Neuronal stem cell (in vitro differentiated cells): ENCODE data around the gene ATXN7L3.

ENCODE experiments used
- DNase-seq: peaks from one replicate; pipeline ENCODE4 v3.0.0-alpha.2; 2013; ENCODE audit warnings: low spot score
- H2AFZ ChIP-seq: one replicate; pipeline ENCODE4 v1.6.1; 2013; ENCODE audit warnings: mild to moderate bottlenecking, low read length, inconsistent platforms
- H2AK5ac ChIP-seq: 2 replicates; pipeline ENCODE4 v1.6.1; 2013; ENCODE audit warnings: low read depth, mild to moderate bottlenecking, inconsistent platforms, low read length, moderate library complexity, mixed read lengths
- H2BK120ac ChIP-seq: 2 replicates; pipeline ENCODE4 v1.6.1; 2013; ENCODE audit warnings: low read depth, mild to moderate bottlenecking, inconsistent platforms, low read length, moderate library complexity, mixed read lengths
- H2BK12ac ChIP-seq: one replicate; pipeline ENCODE4 v1.6.1; 2013; ENCODE audit warnings: low read length, inconsistent platforms
- H2BK15ac ChIP-seq: 2 replicates; pipeline ENCODE4 v1.6.1; 2013; ENCODE audit warnings: mild to moderate bottlenecking, low read length, inconsistent platforms, mixed read lengths
- H2BK5ac ChIP-seq: one replicate; pipeline ENCODE4 v1.6.1; 2013; ENCODE audit warnings: inconsistent platforms, mild to moderate bottlenecking, low read length, moderate library complexity
- H3K14ac ChIP-seq: one replicate; pipeline ENCODE4 v1.6.1; 2013; ENCODE audit warnings: low read length, inconsistent platforms
- H3K18ac ChIP-seq: 2 replicates; pipeline ENCODE4 v1.6.1; 2013; ENCODE audit warnings: low read length, inconsistent platforms
- H3K23ac ChIP-seq: 2 replicates; pipeline ENCODE4 v1.6.1; 2013; ENCODE audit warnings: low read depth, mild to moderate bottlenecking, mixed read lengths, low read length, inconsistent platforms; ENCODE audit not compliant: poor library complexity
- H3K27ac ChIP-seq: replicated peaks from 3 replicates; pipeline ENCODE4 v1.5.1; 2013; ENCODE audit warnings: low read length, inconsistent platforms
- H3K27me3 ChIP-seq, 3 experiments: 2 replicates each; pipeline ENCODE4 v1.6.1; 2013; ENCODE audit warnings: low read length in 3 of 3, mild to moderate bottlenecking in 2 of 3, inconsistent platforms in 1 of 3, low read depth in 1 of 3, mixed read lengths in 1 of 3, moderate library complexity in 1 of 3; ENCODE audit not compliant: control insufficient read depth in 3 of 3, insufficient read depth in 3 of 3
- H3K36me3 ChIP-seq, 2 donors: replicated peaks in 1 of 2; 2 replicates each; pipeline ENCODE4 v1.6.1; 2013; ENCODE audit warnings: low read length in 2 of 2; ENCODE audit not compliant: control insufficient read depth in 2 of 2, insufficient read depth in 2 of 2
- H3K4ac ChIP-seq: 2 replicates; pipeline ENCODE4 v1.6.1; 2013; ENCODE audit warnings: inconsistent platforms, mild to moderate bottlenecking, low read length, moderate library complexity
- H3K4me1 ChIP-seq, 2 donors: 1 replicate in 1 of 2; 2 replicates in 1 of 2; pipeline ENCODE4 v1.6.1; 2013; ENCODE audit warnings: low read length in 2 of 2, low read depth in 1 of 2; ENCODE audit not compliant: control insufficient read depth in 2 of 2, insufficient read depth in 1 of 2
- H3K4me2 ChIP-seq: one replicate; pipeline ENCODE4 v1.6.1; 2013; ENCODE audit warnings: mild to moderate bottlenecking, low read length, inconsistent platforms; ENCODE audit not compliant: insufficient read depth, poor library complexity, severe bottlenecking
- H3K4me3 ChIP-seq, 2 donors: 2 replicates each; pipeline ENCODE4 v1.5.1; 2013; ENCODE audit warnings: low read length in 2 of 2, mild to moderate bottlenecking in 2 of 2, inconsistent platforms in 1 of 2, moderate library complexity in 1 of 2
- H3K79me1 ChIP-seq: one replicate; pipeline ENCODE4 v1.6.1; 2013; ENCODE audit warnings: low read depth, mild to moderate bottlenecking, inconsistent platforms, low read length, moderate library complexity
- H3K9ac ChIP-seq: one replicate; pipeline ENCODE4 v1.6.1; 2013; ENCODE audit warnings: mild to moderate bottlenecking, low read depth, low read length, inconsistent platforms; ENCODE audit not compliant: poor library complexity
- H3K9me3 ChIP-seq, 2 donors: replicated peaks in 1 of 2; 2 replicates each; pipeline versions ENCODE3 to v1.6.1; 2013; ENCODE audit warnings: low read length in 2 of 2, mild to moderate bottlenecking in 2 of 2, inconsistent platforms in 1 of 2, low read depth in 1 of 2, mixed read lengths in 1 of 2, moderate library complexity in 1 of 2; ENCODE audit not compliant: control insufficient read depth in 2 of 2, insufficient read depth in 1 of 2
- H4K8ac ChIP-seq: one replicate; pipeline ENCODE4 v1.6.1; 2013; ENCODE audit warnings: low read depth, mild to moderate bottlenecking, inconsistent platforms, low read length, moderate library complexity
- H4K91ac ChIP-seq: one replicate; pipeline ENCODE4 v1.6.1; 2013; ENCODE audit warnings: low read length, low read depth, mild to moderate bottlenecking, inconsistent platforms; ENCODE audit not compliant: poor library complexity
- WGBS, 2 donors: extraction: QIAGEN DNeasy Blood & Tissue Kit; methylation state at CpG; one replicate each; pipeline ENCODE4 v1.1.7; 2013; ENCODE audit warnings: missing lambda C conversion rate in 2 of 2, mixed read lengths in 1 of 2; ENCODE audit not compliant: insufficient read length in 2 of 2, insufficient replicate concordance in 1 of 2; ENCODE audit errors: extremely low coverage in 2 of 2; 5-methylcytosine and 5-hydroxymethylcytosine counted together

Gene ATXN7L3

DNA sequence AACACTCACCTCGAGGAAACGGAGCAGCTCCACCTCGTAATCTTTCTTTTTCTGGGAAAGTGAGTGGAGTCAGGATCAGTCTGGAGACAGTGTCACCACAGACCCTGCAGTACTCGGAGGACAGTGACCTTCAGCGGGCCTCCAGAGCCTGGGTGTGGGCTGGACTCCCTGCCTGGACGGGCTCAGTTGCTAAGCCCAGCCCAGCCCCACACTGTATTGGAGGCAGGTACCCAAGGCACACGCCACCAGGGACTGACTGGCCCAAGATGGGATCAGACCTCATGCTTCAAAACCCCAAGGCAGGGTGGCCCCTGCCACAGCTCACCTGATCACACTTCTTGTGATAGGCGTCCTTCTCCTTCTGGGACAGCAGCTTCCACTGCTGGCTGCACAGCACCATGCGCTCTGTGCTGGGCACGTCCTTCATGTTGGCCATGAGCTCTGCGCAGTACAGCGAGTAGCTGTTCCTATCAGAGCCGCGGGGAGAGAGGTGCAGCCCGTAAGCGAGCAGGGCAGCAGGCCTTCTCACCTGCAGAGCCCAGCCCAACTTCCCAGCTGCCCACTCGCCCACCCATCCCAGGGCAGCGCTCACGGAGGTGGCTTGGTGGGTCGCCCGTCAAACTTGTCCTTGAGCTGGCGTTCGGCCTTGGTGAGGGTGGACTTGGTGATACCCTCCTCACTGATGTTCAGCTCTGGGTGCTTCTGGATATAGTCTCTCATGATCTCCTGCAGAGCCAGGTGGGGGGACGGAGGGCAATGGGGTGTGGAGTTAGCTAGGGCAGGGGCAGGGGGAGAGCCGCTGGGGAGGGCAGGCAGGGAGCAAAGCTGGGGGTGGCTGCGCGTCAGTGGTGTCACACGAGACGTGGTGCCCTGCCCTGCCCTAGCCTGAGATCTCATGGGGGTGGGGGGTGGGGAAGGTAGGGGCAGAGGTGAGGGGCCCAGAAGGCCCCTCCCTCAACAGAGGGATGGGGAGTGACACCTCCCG lies 11.9 kb upstream of the ATXN7L3 start:
- Histone ChIP-seq H3K4ac (no peak overlapping the region), H3K27me3 (no peaks in the 10 kb centered on the region), H4K91ac (no peak overlapping the region), H3K18ac (peak overlapping the region; percentile 16), H3K79me1 (peaks cover 8% of the 10 kb centered on the region), H3K9ac (peak overlapping the region; percentile 68), H2BK15ac (peak overlapping the region; percentile 56), H3K14ac (peak overlapping the region; percentile 2), H4K8ac (no peak overlapping the region), H3K4me1 (peaks cover 0 to 2% of the 10 kb centered on the region in 2 donors), H2BK120ac (no peak overlapping the region), H2AK5ac (peak overlapping the region; percentile 19), H3K27ac (no peak overlapping the region), H3K4me2 (no peak overlapping the region), H3K36me3 (peaks cover 59 to 96% of the 10 kb centered on the region in 2 donors), H2BK5ac (peak overlapping the region; percentile 72), H2BK12ac (no peak overlapping the region), H2AFZ (no peak overlapping the region), H3K9me3 (peaks cover 0 to 1% of the 10 kb centered on the region in 2 donors), H3K4me3 (no peak overlapping the region), H3K23ac (no peak overlapping the region)
- WGBS, 2 donors = no CpG with 5 or more reads among the region's 30 CpGs
- DNase-seq = no peak

DNA sequence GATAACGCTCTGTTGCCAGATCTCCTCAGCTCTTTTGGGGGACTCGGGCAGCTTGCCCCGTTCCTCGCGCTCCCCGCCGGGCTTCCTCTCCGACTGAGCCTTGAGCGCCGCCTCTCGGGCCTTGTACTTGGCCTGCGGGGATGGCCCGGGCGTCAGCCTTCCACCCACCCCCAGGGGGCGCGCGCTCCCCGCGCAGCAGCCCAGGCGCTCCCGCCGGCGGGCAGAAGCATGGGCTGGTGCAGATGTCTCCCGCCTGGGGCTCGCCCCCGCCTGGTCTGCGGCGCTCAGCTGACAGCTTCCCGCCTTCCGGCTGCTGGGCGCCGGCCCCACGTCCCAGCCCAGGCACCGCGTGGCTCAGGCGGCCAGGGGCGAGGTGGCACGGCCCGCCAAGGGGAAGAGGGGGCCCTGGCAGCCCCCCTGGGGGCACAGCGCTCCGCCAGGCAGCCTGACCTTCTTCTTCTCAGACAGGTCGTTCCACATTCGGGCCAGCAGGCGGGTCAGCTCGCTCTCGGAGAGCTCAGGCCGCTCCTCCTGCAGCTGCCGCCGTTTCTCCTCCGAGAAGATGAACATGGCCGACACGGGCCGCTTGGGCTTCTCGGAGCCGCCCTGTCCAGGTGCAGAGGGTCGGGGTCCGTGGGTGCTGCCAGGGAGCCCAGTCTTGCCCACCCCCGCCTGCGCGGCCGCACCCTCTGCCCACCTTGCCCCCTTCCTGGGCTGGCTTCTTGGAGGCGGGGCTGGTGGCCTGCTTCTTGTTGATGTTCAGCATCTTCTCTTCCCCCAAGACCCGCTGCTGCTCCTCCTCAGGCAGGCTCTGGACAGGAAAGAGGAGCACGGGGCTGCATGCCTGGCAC lies 10.9 kb upstream of the ATXN7L3 start:
- Histone ChIP-seq H3K14ac (no peak overlapping the region), H3K23ac (peak overlapping the region; percentile 39), H2BK12ac (no peak overlapping the region), H4K91ac (no peak overlapping the region), H2AK5ac (peak overlapping the region; percentile 74), H4K8ac (peak overlapping the region; percentile 32), H3K36me3 (peaks cover 50 to 91% of the 10 kb centered on the region in 2 donors), H3K4me1 (peaks cover 0 to 2% of the 10 kb centered on the region in 2 donors), H2AFZ (no peak overlapping the region), H2BK5ac (peak overlapping the region; percentile 72), H3K79me1 (peaks cover 8% of the 10 kb centered on the region), H3K4ac (peak overlapping the region; percentile 71), H3K27ac (no peak overlapping the region), H3K18ac (no peak overlapping the region), H3K9me3 (peaks cover 0 to 1% of the 10 kb centered on the region in 2 donors), H3K27me3 (no peaks in the 10 kb centered on the region), H3K4me3 (no peak overlapping the region), H3K4me2 (peak overlapping the region; percentile 39), H3K9ac (peak overlapping the region; percentile 68), H2BK120ac (no peak overlapping the region), H2BK15ac (no peak overlapping the region)
- no CpG with 5 or more reads among the region's 64 CpGs for WGBS, 2 donors
- peak; percentile 78 for DNase-seq

DNA sequence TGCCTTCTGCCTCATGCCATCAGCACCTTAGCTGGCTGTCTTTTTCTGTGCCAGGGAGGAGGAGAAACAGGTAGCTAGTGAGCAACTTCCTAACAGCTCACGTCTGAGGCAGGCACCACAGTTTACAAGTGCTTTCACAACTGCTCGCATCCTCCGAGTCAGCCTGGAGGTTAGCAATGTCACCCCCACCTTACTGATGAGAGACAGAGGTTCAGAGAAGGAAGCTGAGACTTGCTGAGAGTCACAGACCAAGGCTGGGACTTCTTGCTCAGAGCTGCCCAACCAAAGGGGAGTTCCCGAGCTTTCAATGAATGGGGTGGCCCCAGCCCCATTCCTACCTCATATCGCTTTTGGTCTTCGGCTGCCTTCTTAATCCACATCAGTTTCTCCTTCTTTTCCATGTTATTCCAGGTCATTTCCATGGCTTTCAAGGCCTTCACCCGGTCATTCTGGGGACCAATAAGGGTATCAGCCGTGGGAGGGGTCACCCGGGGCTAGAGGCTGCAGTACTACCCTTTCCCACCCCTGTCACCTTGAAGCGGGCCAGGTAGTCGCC lies 10.2 kb upstream of the ATXN7L3 start:
- Histone ChIP-seq H4K91ac (no peak overlapping the region), H2AK5ac (no peak overlapping the region), H3K79me1 (peaks cover 8% of the 10 kb centered on the region), H2BK120ac (no peak overlapping the region), H2BK12ac (no peak overlapping the region), H2BK15ac (no peak overlapping the region), H3K14ac (no peak overlapping the region), H3K4me1 (peaks cover 0 to 2% of the 10 kb centered on the region in 2 donors), H3K4me3 (no peak overlapping the region), H2AFZ (no peak overlapping the region), H3K23ac (peak overlapping the region; percentile 20), H3K9ac (no peak overlapping the region), H2BK5ac (no peak overlapping the region), H3K4me2 (no peak overlapping the region), H3K27me3 (no peaks in the 10 kb centered on the region), H4K8ac (no peak overlapping the region), H3K18ac (no peak overlapping the region), H3K4ac (no peak overlapping the region), H3K27ac (no peak overlapping the region), H3K36me3 (peaks cover 43 to 84% of the 10 kb centered on the region in 2 donors), H3K9me3 (peaks cover 0 to 1% of the 10 kb centered on the region in 2 donors)
- no CpG with 5 or more reads among the region's 11 CpGs for WGBS, 2 donors
- DNase-seq = no peak
